Neutrophil (primary cell): ENCODE data around the gene MXRA7.

Experiments used
- H3K27ac ChIP-seq: fragments of 200-600 bp; sonication (generic); 2 replicates; pipeline ENCODE4 v1.5.1; 2016; ENCODE audit warnings: mild to moderate bottlenecking, moderate library complexity
- H3K27me3 ChIP-seq: fragments of 200-600 bp; sonication (generic); 2 replicates; pipeline ENCODE4 v1.6.0; 2016; ENCODE audit warnings: mild to moderate bottlenecking
- H3K36me3 ChIP-seq: fragments of 200-600 bp; sonication (generic); 2 replicates; pipeline ENCODE4 v1.5.1; 2017
- H3K4me1 ChIP-seq, 2 experiments: fragments of 200-600 bp in 1 of 2; sonication (generic) in 1 of 2; 1 replicate in 1 of 2; 2 replicates in 1 of 2; pipeline versions ENCODE4 v1.5.1 to v1.6.1; 2013 to 2016; ENCODE audit warnings: low read depth in 1 of 2, low read length in 1 of 2, mild to moderate bottlenecking in 1 of 2, moderate library complexity in 1 of 2; ENCODE audit not compliant: control insufficient read depth in 1 of 2, insufficient read depth in 1 of 2
- H3K4me3 ChIP-seq, 2 experiments: fragments of 200-600 bp in 1 of 2; sonication (generic) in 1 of 2; 1 replicate in 1 of 2; 2 replicates in 1 of 2; pipeline ENCODE4 v1.5.1; 2013 to 2016; ENCODE audit warnings: low read depth in 1 of 2, low read length in 1 of 2, mild to moderate bottlenecking in 1 of 2, moderate library complexity in 1 of 2
- H3K9me3 ChIP-seq: fragments of 200-600 bp; sonication (generic); 2 replicates; pipeline ENCODE4 v1.5.1; 2016
- CTCF ChIP-seq: fragments of 200-600 bp; sonication (generic); IDR thresholded peaks from 2 replicates; pipeline ENCODE4 v1.5.1; 2016; ENCODE audit warnings: antibody characterized with exemption

MXRA7 gene

GRCh38 chr17:76720941-76721340, 10.2 kb upstream of the MXRA7 start:
- Histone ChIP-seq H3K27ac (peak overlapping the region; percentile 94), H3K9me3 (no peaks in the 10 kb centered on the region), H3K4me3 (no peak overlapping the region), H3K36me3 (peaks cover 80% of the 10 kb centered on the region), H3K27me3 (no peaks in the 10 kb centered on the region), H3K4me1 (peaks cover 41 to 49% of the 10 kb centered on the region in 2 experiments)
- no peak for TF ChIP-seq CTCF

GRCh38 chr17:76720211-76720610, 9.4 kb upstream of the MXRA7 start:
- Histone ChIP-seq H3K27ac (peak overlapping the region; percentile 94), H3K27me3 (no peaks in the 10 kb centered on the region), H3K4me1 (peaks cover 45 to 49% of the 10 kb centered on the region in 2 experiments), H3K4me3 (no peak overlapping the region), H3K9me3 (no peaks in the 10 kb centered on the region), H3K36me3 (peaks cover 80% of the 10 kb centered on the region)
- TF ChIP-seq CTCF = no peak

GRCh38 chr17:76718516-76718915, 7.8 kb upstream of the MXRA7 start:
- Histone ChIP-seq H3K4me3 (no peak overlapping the region), H3K27ac (peak overlapping the region; percentile 94), H3K36me3 (peaks cover 73% of the 10 kb centered on the region), H3K9me3 (no peaks in the 10 kb centered on the region), H3K4me1 (peaks cover 44 to 47% of the 10 kb centered on the region in 2 experiments), H3K27me3 (no peaks in the 10 kb centered on the region)
- no peak for TF ChIP-seq CTCF

GRCh38 chr17:76716839-76717215, 6.1 kb upstream of the MXRA7 start:
- no peak for TF ChIP-seq CTCF
- peak overlapping the region; percentile 94 for H3K27ac ChIP-seq

GRCh38 chr17:76716146-76716838, 5.5 kb upstream of the MXRA7 start:
- peak overlapping the region; percentile 38 to 54 for H3K4me3 ChIP-seq
- peak overlapping the region; percentile 94 for H3K27ac ChIP-seq
- peaks cover 43 to 46% of the 10 kb centered on the region in 2 experiments for H3K4me1 ChIP-seq

More at GRCh38 chr17:76716839-76717215, 6.1 kb upstream of the MXRA7 start:
- Histone ChIP-seq H3K27me3 (peaks cover under 1% of the 10 kb centered on the region), H3K4me3 (peak overlapping the region; percentile 38 to 54), H3K9me3 (no peaks in the 10 kb centered on the region), H3K36me3 (peaks cover 69% of the 10 kb centered on the region), H3K4me1 (peaks cover 41% of the 10 kb centered on the region in 2 experiments)

More at GRCh38 chr17:76716146-76716838, 5.5 kb upstream of the MXRA7 start:
- no peak for TF ChIP-seq CTCF
- no peaks in the 10 kb centered on the region for H3K9me3 ChIP-seq
- peaks cover 6% of the 10 kb centered on the region for H3K27me3 ChIP-seq
- peaks cover 63% of the 10 kb centered on the region for H3K36me3 ChIP-seq
